SK-N-SH (cell line): Measurements from ENCODE around the gene HDAC4. TPM values are rescaled to one million over a fixed set of nuclear protein-coding genes. Genes with fewer than 3 reads are reported as not detected.

Experiments used
- CTCF ChIA-PET: fragments of 300-600, 350-600 bp; formaldehyde crosslinking; extraction: SDS; loops from one replicate; lab custom pipeline; 2021; lab: Yijun Ruan, JAX
- POLR2A ChIA-PET: fragments of 350-600 bp; sonication (Branson Sonifier 250); formaldehyde crosslinking; extraction: SDS; loops from one replicate; lab custom pipeline; 2020; ENCODE audit warnings: antibody characterized with exemption, inconsistent platforms; lab: Yijun Ruan, JAX
- DNase-seq: peaks from one replicate; pipeline ENCODE4 v3.0.0; 2012
- H2AFZ ChIP-seq: fragments of 200-600 bp; sonication (generic); 2 replicates; pipeline ENCODE4 v1.8.1; 2016; ENCODE audit warnings: antibody characterized with exemption, mild to moderate bottlenecking, low read depth
- H3F3A ChIP-seq: fragments of 200-600 bp; sonication (generic); replicated peaks from 2 replicates; pipeline ENCODE3; 2016; ENCODE audit warnings: antibody characterized with exemption, mild to moderate bottlenecking; ENCODE audit not compliant: insufficient read depth
- H3K27ac ChIP-seq, 2 experiments: fragments of 200-500 bp in 1 of 2; fragments of 200-600 bp in 1 of 2; sonication (Bioruptor generic) in 1 of 2; sonication (generic), shearing (Covaris generic) in 1 of 2; 2 replicates each; pipeline versions ENCODE4 v1.5.1 to v1.6.1; 2014 to 2016; ENCODE audit warnings: low read depth in 2 of 2, inconsistent platforms in 1 of 2, low read length in 1 of 2, mild to moderate bottlenecking in 1 of 2, mixed read lengths in 1 of 2
- H3K27me3 ChIP-seq: fragments of 200-600 bp; sonication (generic), shearing (Covaris generic); 2 replicates; pipeline ENCODE4 v1.6.1; 2016; ENCODE audit warnings: mixed run types; ENCODE audit not compliant: insufficient read depth
- H3K36me3 ChIP-seq, 2 experiments: fragments of 200-500 bp in 1 of 2; fragments of 200-600 bp in 1 of 2; sonication (Bioruptor generic) in 1 of 2; sonication (generic) in 1 of 2; replicated peaks in 1 of 2; 2 replicates each; pipeline versions ENCODE3 to v1.5.1; 2014 to 2016; ENCODE audit warnings: low read length in 1 of 2, mild to moderate bottlenecking in 1 of 2; ENCODE audit not compliant: insufficient read depth in 2 of 2, control insufficient read depth in 1 of 2
- H3K4me1 ChIP-seq, 2 experiments: fragments of 200-500 bp in 1 of 2; fragments of 200-600 bp in 1 of 2; sonication (Bioruptor generic) in 1 of 2; sonication (generic), shearing (Covaris generic) in 1 of 2; 2 replicates each; pipeline versions ENCODE4 v1.5.1 to v1.6.1; 2014 to 2016; ENCODE audit warnings: low read depth in 1 of 2, low read length in 1 of 2, mixed run types in 1 of 2; ENCODE audit not compliant: insufficient read depth in 2 of 2, control insufficient read depth in 1 of 2
- H3K4me2 ChIP-seq: fragments of 200-600 bp; sonication (generic), shearing (Covaris generic); 2 replicates; pipeline ENCODE4 v1.6.1; 2017; ENCODE audit warnings: mixed run types
- H3K4me3 ChIP-seq, 2 experiments: fragments of 200-500 bp in 1 of 2; fragments of 200-600 bp in 1 of 2; sonication (Bioruptor generic) in 1 of 2; sonication (generic), shearing (Covaris generic) in 1 of 2; 2 replicates each; pipeline versions ENCODE4 v1.5.1 to v1.8.1; 2014 to 2016; ENCODE audit warnings: low read depth in 2 of 2, inconsistent platforms in 1 of 2, low read length in 1 of 2, mild to moderate bottlenecking in 1 of 2, mixed read lengths in 1 of 2, moderate library complexity in 1 of 2
- H3K79me2 ChIP-seq: fragments of 200-600 bp; sonication (generic); 2 replicates; pipeline ENCODE4 v1.8.1; 2017; ENCODE audit warnings: mild to moderate bottlenecking; ENCODE audit not compliant: insufficient read depth
- H3K9ac ChIP-seq: fragments of 200-600 bp; sonication (generic); 2 replicates; pipeline ENCODE4 v1.6.1; 2017; ENCODE audit warnings: mixed run types
- H3K9me2 ChIP-seq: fragments of 200-600 bp; sonication (generic); 2 replicates; pipeline ENCODE4 v1.6.1; 2017; ENCODE audit warnings: mixed run types
- H3K9me3 ChIP-seq: fragments of 200-600 bp; sonication (generic); 2 replicates; pipeline ENCODE4 v1.6.1; 2017; ENCODE audit warnings: mixed run types, mild to moderate bottlenecking, moderate library complexity
- H4K20me1 ChIP-seq: fragments of 200-600 bp; sonication (generic); 2 replicates; pipeline ENCODE4 v1.6.1; 2017; ENCODE audit warnings: mild to moderate bottlenecking, mixed run types; ENCODE audit not compliant: insufficient read depth
- ELF1 ChIP-seq: IDR thresholded peaks from 2 replicates; pipeline ENCODE4 v1.4.0; 2012
- EZH2phosphoT487 ChIP-seq: fragments of 200-600 bp; sonication (generic); IDR thresholded peaks from 2 replicates; pipeline ENCODE4 v1.6.1; 2017; ENCODE audit warnings: low read depth, mixed run types, mild to moderate bottlenecking, antibody characterized with exemption, moderate library complexity, borderline replicate concordance
- FOSL2 ChIP-seq: IDR thresholded peaks from 2 replicates; pipeline ENCODE4 v1.4.0; 2012; ENCODE audit warnings: low read depth, mild to moderate bottlenecking, moderate library complexity, borderline replicate concordance
- GABPA ChIP-seq: IDR thresholded peaks from 2 replicates; pipeline ENCODE4 v1.4.0; 2012; ENCODE audit warnings: low read depth, mild to moderate bottlenecking
- GATA2 ChIP-seq: sonication (generic); formaldehyde crosslinking; IDR thresholded peaks from 2 replicates; pipeline ENCODE4 v1.5.0; 2020; ENCODE audit warnings: mild to moderate bottlenecking, missing genetic modification reagents
- JUND ChIP-seq: IDR thresholded peaks from 2 replicates; pipeline ENCODE4 v1.4.0; 2012
- NFIC ChIP-seq: IDR thresholded peaks from 2 replicates; pipeline ENCODE4 v1.4.0; 2012; ENCODE audit warnings: borderline replicate concordance
- RAD21 ChIP-seq: IDR thresholded peaks from 2 replicates; pipeline ENCODE4 v1.6.1; 2012; ENCODE audit warnings: mild to moderate bottlenecking, low read length
- RCOR1 ChIP-seq: fragments of 150-350 bp; IDR thresholded peaks from 2 replicates; pipeline ENCODE4 v1.6.1; 2017; ENCODE audit warnings: antibody characterized with exemption, low read length
- RFX5 ChIP-seq: IDR thresholded peaks from 2 replicates; pipeline ENCODE4 v1.6.1; 2012; ENCODE audit warnings: mild to moderate bottlenecking, improper control_type of control experiment, low read length
- RXRA ChIP-seq: IDR thresholded peaks from 2 replicates; pipeline ENCODE4 v1.4.0; 2012; ENCODE audit warnings: low read depth, mild to moderate bottlenecking, borderline replicate concordance
- SIN3A ChIP-seq: IDR thresholded peaks from 2 replicates; pipeline ENCODE4 v1.6.1; 2012; ENCODE audit warnings: low read depth, mild to moderate bottlenecking, low read length, moderate library complexity, borderline replicate concordance
- TAF1 ChIP-seq: IDR thresholded peaks from 2 replicates; pipeline ENCODE4 v1.6.1; 2012; ENCODE audit warnings: low read depth, mild to moderate bottlenecking, low read length, moderate library complexity, borderline replicate concordance
- TEAD4 ChIP-seq: IDR thresholded peaks from 2 replicates; pipeline ENCODE4 v1.4.0; 2012; ENCODE audit warnings: mild to moderate bottlenecking, borderline replicate concordance; ENCODE audit not compliant: insufficient read depth
- YY1 ChIP-seq: IDR thresholded peaks from 2 replicates; pipeline ENCODE4 v1.4.0; 2012; ENCODE audit warnings: low read depth, mild to moderate bottlenecking
- WGBS: methylation state at CpG from one replicate; pipeline ENCODE4 v1.1.6; 2017; ENCODE audit warnings: low lambda C conversion rate; 5-methylcytosine and 5-hydroxymethylcytosine counted together
- polyA plus RNA-seq, 3 experiments: library from polyadenylated mRNA; depleted of rRNA; stranded (reverse); fragments of >200 nt; gene quantifications; 2 replicates each; pipeline ENCODE4 v1.2.3, GENCODE V29; 2012
- TF ChIP-seq, protein P1 (sequence below): IDR thresholded peaks from 2 replicates; pipeline ENCODE4 v1.6.1; 2012; ENCODE audit warnings: mild to moderate bottlenecking, low read depth, low read length, moderate library complexity
- TF ChIP-seq, protein P2 (sequence below): IDR thresholded peaks from 2 replicates; pipeline ENCODE4 v1.4.0; 2012; ENCODE audit warnings: low read depth
- TF ChIP-seq, protein P3 (sequence below): IDR thresholded peaks from 2 replicates; pipeline ENCODE4; 2012
- TF ChIP-seq, protein P4 (sequence below): fragments of 200-600 bp; sonication (generic); IDR thresholded peaks from 2 replicates; pipeline ENCODE4 v1.6.1; 2017; ENCODE audit warnings: antibody characterized with exemption, mild to moderate bottlenecking, moderate library complexity

The HDAC4 gene
- polyA plus RNA-seq, 1 of the 3 experiments (the other 2 are of a cell fraction) = 5.5 TPM

DNA sequence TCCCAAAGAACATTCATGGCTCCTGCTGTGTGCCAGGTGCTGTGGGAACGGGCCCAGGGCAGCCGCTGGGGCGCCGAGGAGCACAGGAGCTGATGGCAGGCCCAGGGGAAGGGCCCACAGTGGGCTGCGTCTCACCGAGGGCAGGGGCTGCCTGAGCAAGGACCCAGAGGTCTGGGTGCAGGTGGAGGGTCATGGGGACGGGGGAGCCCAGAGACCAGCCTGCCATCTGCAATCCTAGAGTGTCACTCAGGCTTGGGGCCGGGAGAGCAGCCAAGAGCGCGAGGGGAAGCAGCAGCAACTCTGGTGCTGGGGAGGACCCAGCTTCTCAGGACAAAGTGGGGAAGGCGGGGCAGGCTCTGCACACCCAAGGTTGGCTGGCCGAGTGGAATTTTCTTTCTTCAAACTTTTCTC lies 207.4 kb downstream of the HDAC4 start:
- Histone ChIP-seq H3K4me3 (no peak overlapping the region), H3K9me2 (no peaks in the 10 kb centered on the region), H3F3A (no peaks in the 10 kb centered on the region), H3K27me3 (no peaks in the 10 kb centered on the region), H3K27ac (no peak overlapping the region), H3K79me2 (no peaks in the 10 kb centered on the region), H2AFZ (no peak overlapping the region), H3K9me3 (no peaks in the 10 kb centered on the region), H3K4me1 (peaks cover 0 to 7% of the 10 kb centered on the region in 2 experiments; a peak in 1 of 4 replicates), H4K20me1 (no peaks in the 10 kb centered on the region), H3K4me2 (no peak overlapping the region), H3K9ac (no peak overlapping the region), H3K36me3 (peaks cover 7 to 8% of the 10 kb centered on the region in 2 experiments)
- POLR2A ChIA-PET = no interaction called here
- TF ChIP-seq ELF1 = no peak
- no peak for TF ChIP-seq YY1
- TF ChIP-seq, protein P1, sequence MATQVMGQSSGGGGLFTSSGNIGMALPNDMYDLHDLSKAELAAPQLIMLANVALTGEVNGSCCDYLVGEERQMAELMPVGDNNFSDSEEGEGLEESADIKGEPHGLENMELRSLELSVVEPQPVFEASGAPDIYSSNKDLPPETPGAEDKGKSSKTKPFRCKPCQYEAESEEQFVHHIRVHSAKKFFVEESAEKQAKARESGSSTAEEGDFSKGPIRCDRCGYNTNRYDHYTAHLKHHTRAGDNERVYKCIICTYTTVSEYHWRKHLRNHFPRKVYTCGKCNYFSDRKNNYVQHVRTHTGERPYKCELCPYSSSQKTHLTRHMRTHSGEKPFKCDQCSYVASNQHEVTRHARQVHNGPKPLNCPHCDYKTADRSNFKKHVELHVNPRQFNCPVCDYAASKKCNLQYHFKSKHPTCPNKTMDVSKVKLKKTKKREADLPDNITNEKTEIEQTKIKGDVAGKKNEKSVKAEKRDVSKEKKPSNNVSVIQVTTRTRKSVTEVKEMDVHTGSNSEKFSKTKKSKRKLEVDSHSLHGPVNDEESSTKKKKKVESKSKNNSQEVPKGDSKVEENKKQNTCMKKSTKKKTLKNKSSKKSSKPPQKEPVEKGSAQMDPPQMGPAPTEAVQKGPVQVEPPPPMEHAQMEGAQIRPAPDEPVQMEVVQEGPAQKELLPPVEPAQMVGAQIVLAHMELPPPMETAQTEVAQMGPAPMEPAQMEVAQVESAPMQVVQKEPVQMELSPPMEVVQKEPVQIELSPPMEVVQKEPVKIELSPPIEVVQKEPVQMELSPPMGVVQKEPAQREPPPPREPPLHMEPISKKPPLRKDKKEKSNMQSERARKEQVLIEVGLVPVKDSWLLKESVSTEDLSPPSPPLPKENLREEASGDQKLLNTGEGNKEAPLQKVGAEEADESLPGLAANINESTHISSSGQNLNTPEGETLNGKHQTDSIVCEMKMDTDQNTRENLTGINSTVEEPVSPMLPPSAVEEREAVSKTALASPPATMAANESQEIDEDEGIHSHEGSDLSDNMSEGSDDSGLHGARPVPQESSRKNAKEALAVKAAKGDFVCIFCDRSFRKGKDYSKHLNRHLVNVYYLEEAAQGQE = no peak
- TF ChIP-seq JUND = no peak
- TF ChIP-seq, protein P2, sequence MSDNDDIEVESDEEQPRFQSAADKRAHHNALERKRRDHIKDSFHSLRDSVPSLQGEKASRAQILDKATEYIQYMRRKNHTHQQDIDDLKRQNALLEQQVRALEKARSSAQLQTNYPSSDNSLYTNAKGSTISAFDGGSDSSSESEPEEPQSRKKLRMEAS = no peak
- TF ChIP-seq RXRA = no peak
- no peak for TF ChIP-seq GABPA
- no peak for TF ChIP-seq TAF1
- TF ChIP-seq, protein P3, sequence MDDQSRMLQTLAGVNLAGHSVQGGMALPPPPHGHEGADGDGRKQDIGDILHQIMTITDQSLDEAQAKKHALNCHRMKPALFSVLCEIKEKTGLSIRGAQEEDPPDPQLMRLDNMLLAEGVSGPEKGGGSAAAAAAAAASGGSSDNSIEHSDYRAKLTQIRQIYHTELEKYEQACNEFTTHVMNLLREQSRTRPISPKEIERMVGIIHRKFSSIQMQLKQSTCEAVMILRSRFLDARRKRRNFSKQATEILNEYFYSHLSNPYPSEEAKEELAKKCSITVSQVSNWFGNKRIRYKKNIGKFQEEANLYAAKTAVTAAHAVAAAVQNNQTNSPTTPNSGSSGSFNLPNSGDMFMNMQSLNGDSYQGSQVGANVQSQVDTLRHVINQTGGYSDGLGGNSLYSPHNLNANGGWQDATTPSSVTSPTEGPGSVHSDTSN = no peak
- no peak for TF ChIP-seq TEAD4
- TF ChIP-seq FOSL2 = no peak
- no peak for TF ChIP-seq GATA2 (CRISPR knock-in tag)
- TF ChIP-seq EZH2phosphoT487 = no peak
- TF ChIP-seq, protein P4, sequence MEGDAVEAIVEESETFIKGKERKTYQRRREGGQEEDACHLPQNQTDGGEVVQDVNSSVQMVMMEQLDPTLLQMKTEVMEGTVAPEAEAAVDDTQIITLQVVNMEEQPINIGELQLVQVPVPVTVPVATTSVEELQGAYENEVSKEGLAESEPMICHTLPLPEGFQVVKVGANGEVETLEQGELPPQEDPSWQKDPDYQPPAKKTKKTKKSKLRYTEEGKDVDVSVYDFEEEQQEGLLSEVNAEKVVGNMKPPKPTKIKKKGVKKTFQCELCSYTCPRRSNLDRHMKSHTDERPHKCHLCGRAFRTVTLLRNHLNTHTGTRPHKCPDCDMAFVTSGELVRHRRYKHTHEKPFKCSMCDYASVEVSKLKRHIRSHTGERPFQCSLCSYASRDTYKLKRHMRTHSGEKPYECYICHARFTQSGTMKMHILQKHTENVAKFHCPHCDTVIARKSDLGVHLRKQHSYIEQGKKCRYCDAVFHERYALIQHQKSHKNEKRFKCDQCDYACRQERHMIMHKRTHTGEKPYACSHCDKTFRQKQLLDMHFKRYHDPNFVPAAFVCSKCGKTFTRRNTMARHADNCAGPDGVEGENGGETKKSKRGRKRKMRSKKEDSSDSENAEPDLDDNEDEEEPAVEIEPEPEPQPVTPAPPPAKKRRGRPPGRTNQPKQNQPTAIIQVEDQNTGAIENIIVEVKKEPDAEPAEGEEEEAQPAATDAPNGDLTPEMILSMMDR = no peak
- TF ChIP-seq RAD21 = no peak
- TF ChIP-seq RCOR1 = no peak
- no peak for TF ChIP-seq SIN3A
- no peak for TF ChIP-seq RFX5
- TF ChIP-seq NFIC = no peak
- 87% methylated on average over 8 of the region's 12 CpGs for WGBS
- DNase-seq = no peak
- CTCF ChIA-PET = interaction anchor here (1.2 kb wide), 1 partner anchor 10 kb away, joined by 3 read pairs; no protein-coding TSS in a partner anchor
